Prostate gland (tissue), 2 donors: ENCODE measurements around the gene ANKS1B.

ENCODE experiments used
- CTCF ChIP-seq, 4 experiments: fragments of 200-600 bp in 2 of 4; fragments of 450-650 bp in 2 of 4; sonication (generic) in 2 of 4; IDR thresholded peaks; 1 replicate in 3 of 4; 2 replicates in 1 of 4; pipeline ENCODE4 v1.5.1; 2016 to 2019; ENCODE audit warnings: antibody characterized with exemption in 4 of 4, mild to moderate bottlenecking in 2 of 4, moderate library complexity in 2 of 4
- POLR2A ChIP-seq: fragments of 450-650 bp; IDR thresholded peaks from one replicate; pipeline ENCODE4 v1.6.1; 2016; ENCODE audit warnings: antibody characterized with exemption, mild to moderate bottlenecking
- POLR2AphosphoS5 ChIP-seq: sonication (generic); formaldehyde crosslinking; IDR thresholded peaks from one replicate; pipeline ENCODE4 v1.6.1; 2017; ENCODE audit warnings: antibody characterized with exemption

- TF ChIP-seq CTCF (IDR thresholded peaks at IDR 0.05) (no peak), POLR2AphosphoS5 (no peak), POLR2A (no peak)
These were observed 1090.9 kb downstream of the ANKS1B start for GRCh38 chr12:98893675-98894411.
